Central memory CD4-positive, alpha-beta T cell (primary cell): ENCODE data around the gene KAT14.
"Not testable (repeated sequence)": the region's sequence is repeated elsewhere in the genome, so short reads cannot be mapped to it uniquely, and the experiment has no call there.

Experiments used
- DNase-seq: peaks from one replicate; pipeline ENCODE4 v3.0.0; 2022

Gene KAT14

GRCh38 chr20:18224968-18225568 lies 87.4 kb downstream of the KAT14 start:
- DNase-seq = no peak

- DNase-seq = no peak
Observed at GRCh38 chr20:18225632-18226031, 88.0 kb downstream of the KAT14 start.

- DNase-seq = not testable (repeated sequence)
Observed at GRCh38 chr20:18226741-18227140, 89.1 kb downstream of the KAT14 start.

GRCh38 chr20:18233408-18233943 lies 95.8 kb downstream of the KAT14 start:
- no peak for DNase-seq
